Smooth muscle cell (in vitro differentiated cells): ENCODE data around the gene POLR2J2. TPM values are rescaled to one million over a fixed set of nuclear protein-coding genes. Genes with fewer than 3 reads are reported as not detected.
"Not testable (repeated sequence)": the region's sequence is repeated elsewhere in the genome, so short reads cannot be mapped to it uniquely, and the experiment has no call there.

Source experiments
- DNase-seq: peaks from one replicate; lab custom pipeline; 2025; ENCODE audit not compliant: unreplicated experiment; lab: John Stamatoyannopoulos, UW
- H2AFZ ChIP-seq: fragments of 200-600 bp; sonication (generic); 2 replicates; pipeline ENCODE4 v1.6.0; 2016; ENCODE audit warnings: antibody characterized with exemption, low read depth, mild to moderate bottlenecking
- H3F3A ChIP-seq: fragments of 200-600 bp; sonication (generic); 2 replicates; pipeline ENCODE4 v1.6.0; 2017; ENCODE audit warnings: antibody characterized with exemption, low read depth
- H3K27ac ChIP-seq: fragments of 200-600 bp; sonication (generic); 2 replicates; pipeline ENCODE4 v1.5.1; 2016; ENCODE audit warnings: low read depth, mild to moderate bottlenecking
- H3K27me3 ChIP-seq: fragments of 200-600 bp; sonication (generic); 2 replicates; pipeline ENCODE4 v1.6.1; 2016; ENCODE audit warnings: low read depth, mild to moderate bottlenecking
- H3K36me3 ChIP-seq: fragments of 200-600 bp; sonication (generic); 2 replicates; pipeline ENCODE4 v1.5.1; 2016; ENCODE audit warnings: low read depth
- H3K4me1 ChIP-seq: fragments of 200-600 bp; sonication (generic); 2 replicates; pipeline ENCODE4 v1.5.1; 2016; ENCODE audit warnings: low read depth
- H3K4me2 ChIP-seq: fragments of 200-600 bp; sonication (generic); 2 replicates; pipeline ENCODE4 v1.6.0; 2016; ENCODE audit warnings: mild to moderate bottlenecking
- H3K4me3 ChIP-seq: fragments of 200-600 bp; sonication (generic); 2 replicates; pipeline ENCODE4 v1.5.1; 2016; ENCODE audit warnings: mild to moderate bottlenecking
- H3K79me2 ChIP-seq: fragments of 200-600 bp; sonication (generic); 2 replicates; pipeline ENCODE4 v1.6.0; 2016; ENCODE audit warnings: low read depth, mild to moderate bottlenecking
- H3K9ac ChIP-seq: fragments of 200-600 bp; sonication (generic); 2 replicates; pipeline ENCODE4 v1.6.0; 2016; ENCODE audit warnings: low read depth
- H3K9me3 ChIP-seq: fragments of 200-600 bp; sonication (generic); replicated peaks from 2 replicates; pipeline ENCODE4 v1.5.1; 2016; ENCODE audit warnings: low read depth
- H4K20me1 ChIP-seq: fragments of 200-600 bp; sonication (generic); 2 replicates; pipeline ENCODE4 v1.6.0; 2016; ENCODE audit warnings: low read depth
- WGBS: methylation state at CpG from one replicate; pipeline ENCODE4 v1.1.7; 2016; ENCODE audit warnings: low lambda C conversion rate; 5-methylcytosine and 5-hydroxymethylcytosine counted together
- polyA plus RNA-seq: library from polyadenylated mRNA; unstranded; fragments of >200 nt; fragmentation: Nextera tagmentation; extraction: Ambion mirVana; gene quantifications from 2 replicates; pipeline ENCODE4 v1.2.1, GENCODE V29; 2016
- total RNA-seq: library from RNA; depleted of rRNA; stranded (reverse); fragments of >200 nt; gene quantifications from 2 replicates; pipeline ENCODE4 v1.2.3, GENCODE V29; 2014

Gene POLR2J2
- total and polyA plus RNA-seq, 2 experiments from 2014 or later, result 0.10 to 2.9 TPM

DNA sequence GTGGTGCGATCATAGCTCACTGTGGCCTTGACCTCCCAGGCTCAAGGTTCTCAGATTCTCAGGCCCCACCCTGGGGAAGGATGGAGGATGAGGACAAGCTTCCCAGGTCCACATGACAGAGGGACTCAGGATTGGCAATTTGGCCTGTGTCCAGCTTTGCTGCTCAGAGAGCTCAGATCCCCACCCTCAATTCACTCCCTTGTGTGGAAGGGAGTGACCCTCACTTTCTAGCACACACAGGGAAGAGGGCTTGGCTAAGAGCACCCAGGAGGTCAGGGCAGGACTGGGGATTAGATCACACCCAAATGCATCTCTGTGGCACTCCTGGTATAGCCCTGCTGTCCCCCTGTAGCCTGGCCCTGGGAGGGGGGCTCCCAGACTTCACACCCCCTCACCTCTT lies 28.1 kb downstream of the POLR2J2 start:
- H3K4me2 ChIP-seq, H3K9me3 ChIP-seq, H3K27ac ChIP-seq, H3K4me3 ChIP-seq, H3K4me1 ChIP-seq, H3K27me3 ChIP-seq, H3F3A ChIP-seq, H3K36me3 ChIP-seq, H2AFZ ChIP-seq, DNase-seq, H3K9ac ChIP-seq, H4K20me1 ChIP-seq, H3K79me2 ChIP-seq: not testable (repeated sequence)
- no CpG with 5 or more reads among the region's 1 CpG for WGBS

DNA sequence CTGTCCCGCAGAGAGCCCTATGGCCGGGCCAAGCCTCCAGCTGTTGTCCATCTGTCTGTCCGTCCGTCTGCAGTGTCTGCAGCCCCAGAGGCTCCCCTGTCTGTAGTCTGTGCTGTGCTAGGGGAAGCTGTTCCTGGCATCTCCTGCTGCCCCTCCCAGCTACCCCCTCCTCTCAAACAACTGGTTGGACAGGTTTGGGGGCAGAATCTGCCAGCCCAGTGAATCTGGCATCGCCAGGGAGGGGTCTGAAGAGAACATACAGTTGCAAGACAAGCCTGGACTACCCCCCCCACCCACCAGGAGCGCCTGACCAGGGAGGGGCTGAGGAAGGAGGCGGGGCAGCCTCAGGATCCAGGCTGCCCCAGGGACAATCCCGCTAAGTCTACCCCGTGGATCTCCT lies 28.8 kb downstream of the POLR2J2 start, which contains the start of gene UPK3BL1:
TSS of gene UPK3BL1 (minus strand) at position 101 of the 400 bp plus-strand sequence. CDS start at position 51, 50 bp downstream.
- H3K27me3 ChIP-seq, H3K27ac ChIP-seq, DNase-seq, H3K36me3 ChIP-seq, H2AFZ ChIP-seq, H3K4me3 ChIP-seq, H3K79me2 ChIP-seq, H4K20me1 ChIP-seq, H3K9me3 ChIP-seq, H3F3A ChIP-seq, H3K4me2 ChIP-seq, H3K9ac ChIP-seq, H3K4me1 ChIP-seq: not testable (repeated sequence)
- WGBS, result no CpG with 5 or more reads among the region's 9 CpGs

DNA sequence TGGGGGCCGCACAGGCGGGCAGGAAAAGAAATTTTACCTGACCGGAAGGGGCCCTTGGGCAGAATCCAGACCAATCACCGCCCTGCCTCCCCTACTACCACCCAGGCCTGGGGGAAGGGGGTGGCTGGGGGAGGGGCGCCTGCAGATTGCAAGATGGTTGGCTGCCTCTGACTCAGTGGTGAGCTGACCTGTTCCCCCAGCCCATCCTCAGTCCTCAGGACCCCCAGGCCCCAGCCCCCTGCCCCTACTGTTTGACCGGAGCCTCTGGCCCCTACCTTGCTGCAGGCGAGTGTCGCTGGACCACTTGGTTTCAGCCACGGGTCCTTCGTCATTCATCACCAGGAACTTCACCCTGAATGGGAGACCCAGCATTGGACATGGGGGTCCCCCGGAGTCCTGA lies 32.6 kb downstream of the POLR2J2 start:
- H3K79me2 ChIP-seq, H3K27ac ChIP-seq, H3K4me2 ChIP-seq, DNase-seq, H3K4me1 ChIP-seq, H3K36me3 ChIP-seq, H3K4me3 ChIP-seq, H4K20me1 ChIP-seq, H3K9me3 ChIP-seq, H3K9ac ChIP-seq, H2AFZ ChIP-seq, H3K27me3 ChIP-seq, H3F3A ChIP-seq: not testable (repeated sequence)
- WGBS, result 98% methylated on average over 5 of the region's 11 CpGs

DNA sequence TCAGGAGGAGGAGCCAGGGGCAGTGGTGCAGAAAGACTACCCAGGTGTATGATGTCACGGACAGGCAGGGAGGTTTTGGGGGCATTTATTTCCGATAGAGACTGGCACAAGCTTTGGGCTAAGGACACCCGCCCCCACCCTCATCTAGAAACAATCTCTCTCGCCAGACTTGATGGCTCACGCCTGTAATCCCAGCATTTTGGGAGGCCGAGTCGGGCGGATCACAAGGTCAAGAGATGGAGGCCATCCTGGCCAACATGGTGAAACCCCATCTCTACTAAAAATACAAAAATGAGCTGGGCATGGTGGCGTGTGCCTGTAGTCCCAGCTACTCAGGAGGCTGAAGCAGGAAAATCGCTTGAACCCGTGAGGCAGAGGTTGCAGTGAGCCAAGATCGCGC lies 34.5 kb downstream of the POLR2J2 start:
- not testable (repeated sequence) for H2AFZ ChIP-seq, H3K4me1 ChIP-seq, H3K9ac ChIP-seq, H3K36me3 ChIP-seq, H3K9me3 ChIP-seq, H3F3A ChIP-seq, H3K79me2 ChIP-seq, H4K20me1 ChIP-seq, H3K27me3 ChIP-seq, H3K4me3 ChIP-seq, H3K4me2 ChIP-seq, DNase-seq, H3K27ac ChIP-seq
- 94% methylated on average over 9 of the region's 13 CpGs for WGBS

DNA sequence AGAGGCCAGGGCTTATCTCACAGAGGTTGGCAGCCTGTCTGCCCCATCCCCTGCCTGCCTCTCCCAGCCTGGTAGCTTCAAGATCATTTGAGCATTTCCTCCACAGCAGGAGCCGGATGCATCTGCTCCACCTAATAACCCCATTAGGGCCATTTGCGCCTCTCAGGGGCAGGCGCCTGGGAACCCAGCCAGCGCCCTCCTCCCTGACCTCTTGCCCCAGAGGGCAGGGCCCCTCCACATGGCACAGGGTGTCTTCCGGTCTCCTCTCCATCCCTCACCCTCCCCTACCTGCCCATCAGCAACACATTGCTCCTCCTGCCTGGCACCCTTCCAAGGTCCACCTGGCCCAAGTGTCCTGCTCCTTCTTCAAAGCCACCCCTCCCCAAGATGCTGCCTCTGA lies 36.1 kb downstream of the POLR2J2 start:
- not testable (repeated sequence) for H3F3A ChIP-seq, H3K4me3 ChIP-seq, H3K27ac ChIP-seq, H3K9ac ChIP-seq, H3K27me3 ChIP-seq, H2AFZ ChIP-seq, H4K20me1 ChIP-seq, H3K79me2 ChIP-seq, DNase-seq, H3K4me2 ChIP-seq, H3K4me1 ChIP-seq, H3K9me3 ChIP-seq, H3K36me3 ChIP-seq
- WGBS, result 100% methylated on average over 3 of the region's 5 CpGs

DNA sequence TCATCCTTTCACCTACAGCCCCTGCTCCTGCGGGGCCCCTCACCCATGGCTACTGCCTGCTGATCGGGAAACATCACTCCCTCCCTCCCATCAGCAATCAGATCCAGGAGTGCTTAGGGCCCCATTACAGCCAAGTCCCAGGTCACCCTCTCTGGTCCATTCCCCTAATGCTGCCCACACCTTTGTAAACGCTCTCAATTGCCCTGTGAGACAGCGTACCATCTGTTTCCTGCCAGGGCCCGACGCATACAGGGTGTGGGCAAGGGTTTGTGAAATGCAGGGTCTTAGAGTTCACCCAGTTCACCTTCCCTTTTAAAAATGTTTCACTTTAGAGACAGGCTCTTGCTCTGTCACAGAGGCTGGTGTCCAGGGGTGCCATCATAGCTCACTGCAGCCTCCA lies 37.2 kb downstream of the POLR2J2 start:
- H3K9ac ChIP-seq, H3K27ac ChIP-seq, H3K27me3 ChIP-seq, H3K4me2 ChIP-seq, H3K4me3 ChIP-seq, H2AFZ ChIP-seq, H3K36me3 ChIP-seq, H3K4me1 ChIP-seq, H4K20me1 ChIP-seq, H3K79me2 ChIP-seq, H3F3A ChIP-seq, H3K9me3 ChIP-seq, DNase-seq: not testable (repeated sequence)
- 94% methylated on average over 4 of the region's 6 CpGs for WGBS

DNA sequence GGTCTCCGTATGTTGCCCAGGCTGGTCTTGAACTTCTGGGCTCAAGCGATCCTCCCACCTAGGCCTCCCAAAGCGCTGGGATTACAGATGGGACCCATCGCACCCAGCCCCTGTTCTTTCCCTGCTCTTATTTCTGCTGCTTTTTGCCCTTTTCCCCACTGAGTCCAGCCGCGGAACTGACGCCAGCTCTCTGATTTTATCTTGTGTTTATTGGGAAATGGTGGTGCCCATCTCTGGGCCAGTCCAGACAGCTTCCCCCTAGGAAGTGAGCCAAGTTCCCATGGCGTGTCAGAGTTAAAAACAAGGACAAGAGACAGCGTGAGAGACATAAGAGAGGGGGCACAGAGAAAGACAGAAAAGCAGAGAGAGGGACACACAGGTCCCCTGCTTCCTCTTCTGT lies 40.8 kb downstream of the POLR2J2 start:
- not testable (repeated sequence) for H3K27ac ChIP-seq, H3K36me3 ChIP-seq, H2AFZ ChIP-seq, H3K4me3 ChIP-seq, H3K79me2 ChIP-seq, DNase-seq, H3K4me2 ChIP-seq, H3F3A ChIP-seq, H3K27me3 ChIP-seq, H3K9ac ChIP-seq, H4K20me1 ChIP-seq, H3K9me3 ChIP-seq, H3K4me1 ChIP-seq
- 93% methylated on average over 9 of the region's 9 CpGs for WGBS

DNA sequence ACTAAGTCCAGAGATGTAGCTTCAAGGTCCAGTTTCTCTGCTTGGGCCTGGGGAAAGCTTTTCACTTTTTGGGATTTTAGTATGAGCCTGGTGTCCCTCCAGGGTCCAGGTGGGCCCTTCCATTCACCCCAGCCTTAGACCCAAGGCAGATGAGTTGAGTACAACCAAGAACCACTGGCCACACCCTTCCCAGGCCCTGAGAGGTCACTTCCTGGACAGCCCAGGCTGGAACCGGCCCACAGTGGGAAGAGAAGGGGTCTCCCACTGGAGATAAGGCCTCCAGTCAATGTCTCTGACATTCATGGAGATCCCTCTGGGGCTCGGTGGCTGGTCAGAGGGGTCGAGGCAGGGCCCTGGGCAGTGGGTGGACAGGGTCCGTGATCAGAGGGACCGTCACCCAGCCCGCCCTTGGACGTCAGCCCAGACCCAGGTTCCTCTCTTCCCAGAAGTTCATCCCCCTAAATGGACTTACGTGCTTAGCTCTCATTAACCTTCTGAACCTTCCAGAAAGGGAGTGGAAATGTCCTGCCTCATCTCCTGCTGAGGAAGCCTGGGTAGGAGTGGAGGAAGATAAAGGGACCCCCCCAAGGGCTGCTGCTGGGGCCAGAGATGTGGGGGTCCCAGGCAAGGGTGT lies 44.1 kb downstream of the POLR2J2 start:
- WGBS, result no CpG with 5 or more reads among the region's 8 CpGs
- not testable (repeated sequence) for H3K36me3 ChIP-seq, H3K79me2 ChIP-seq, H3K27me3 ChIP-seq, H3K4me1 ChIP-seq, H3K4me3 ChIP-seq, H3K27ac ChIP-seq, DNase-seq, H3K9ac ChIP-seq, H2AFZ ChIP-seq, H3F3A ChIP-seq, H3K4me2 ChIP-seq, H3K9me3 ChIP-seq, H4K20me1 ChIP-seq

DNA sequence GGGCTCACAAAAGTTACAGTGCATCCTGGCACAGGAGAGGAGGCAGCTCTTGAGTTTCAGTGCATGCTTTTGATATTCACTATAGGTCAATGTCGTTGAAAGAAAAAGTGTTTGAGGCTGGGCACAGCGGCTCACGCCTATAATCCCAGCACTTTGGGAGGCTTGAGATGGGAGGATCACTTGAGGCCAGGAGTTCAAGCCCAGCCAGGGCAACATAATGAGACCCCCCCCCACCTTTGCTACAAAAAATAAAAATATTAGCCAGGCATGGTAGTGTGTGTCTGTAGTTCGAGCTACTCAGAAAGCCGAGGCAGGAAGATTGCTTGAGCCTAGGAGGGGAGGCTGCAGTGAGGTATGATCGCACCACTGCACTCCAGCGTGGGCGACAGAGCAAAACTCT lies 53.3 kb downstream of the POLR2J2 start:
- not testable (repeated sequence) for H3F3A ChIP-seq, H3K9ac ChIP-seq, H4K20me1 ChIP-seq, H3K36me3 ChIP-seq, H3K27me3 ChIP-seq, H3K4me3 ChIP-seq, H3K4me2 ChIP-seq, H3K79me2 ChIP-seq, H2AFZ ChIP-seq, DNase-seq, H3K9me3 ChIP-seq, H3K4me1 ChIP-seq, H3K27ac ChIP-seq
- WGBS, result 82% methylated on average over 3 of the region's 8 CpGs
